NAMALWA (cell line): ENCODE measurements around the gene CXXC5.

Source experiments
- DNase-seq: peaks from one replicate; pipeline ENCODE4 v3.0.0-alpha.2; 2015; ENCODE audit warnings: low spot score

Gene CXXC5

GRCh38 chr5:139651853-139652787 lies 4.0 kb downstream of the CXXC5 start:
- DNase-seq, result peak; percentile 89

- DNase-seq, result peak; percentile 78
Measured at GRCh38 chr5:139652788-139653241, 4.7 kb downstream of the CXXC5 start.

GRCh38 chr5:139653616-139654015 lies 5.5 kb downstream of the CXXC5 start:
- no peak for DNase-seq

- DNase-seq, result peak; percentile 67
Measured at GRCh38 chr5:139654464-139654863, 6.3 kb downstream of the CXXC5 start.

GRCh38 chr5:139654871-139655491 lies 6.8 kb downstream of the CXXC5 start:
- no peak for DNase-seq

GRCh38 chr5:139655727-139656271 lies 7.7 kb downstream of the CXXC5 start:
- DNase-seq, result no peak

- no peak for DNase-seq
Measured at GRCh38 chr5:139657363-139658321, 9.5 kb downstream of the CXXC5 start.

- no peak for DNase-seq
Measured at GRCh38 chr5:139658501-139658927, 10.4 kb downstream of the CXXC5 start.

GRCh38 chr5:139658928-139659667 lies 10.9 kb downstream of the CXXC5 start:
- peak; percentile 50 for DNase-seq

- no peak for DNase-seq
Measured at GRCh38 chr5:139659695-139660101, 11.5 kb downstream of the CXXC5 start.

- DNase-seq, result no peak
Measured at GRCh38 chr5:139660105-139660922, 12.2 kb downstream of the CXXC5 start.

- no peak for DNase-seq
Measured at GRCh38 chr5:139660923-139661814, 13.0 kb downstream of the CXXC5 start.

GRCh38 chr5:139662617-139663016 lies 14.5 kb downstream of the CXXC5 start:
- no peak for DNase-seq

GRCh38 chr5:139663207-139664085 lies 15.3 kb downstream of the CXXC5 start:
- DNase-seq, result no peak

GRCh38 chr5:139664086-139664693 lies 16.0 kb downstream of the CXXC5 start:
- peak; percentile 75 for DNase-seq

GRCh38 chr5:139664727-139665351 lies 16.7 kb downstream of the CXXC5 start:
- DNase-seq, result no peak

- DNase-seq, result no peak
Measured at GRCh38 chr5:139665626-139666025, 17.5 kb downstream of the CXXC5 start.
